Endothelial cell of umbilical vein (primary cell): ENCODE measurements around the gene ARFGAP3. TPM values are rescaled to one million over a fixed set of nuclear protein-coding genes. Genes with fewer than 3 reads are reported as not detected.

Experiments
- BruUV-seq: library from RNA; stranded (reverse); fragments of 400-500 nt; replicated peaks from 2 replicates; lab custom pipeline; 2021; lab: Mats Ljungman, UMichigan
- CTCF ChIA-PET: fragments of 300-600, 350-600 bp; sonication (Branson Sonifier 250); formaldehyde crosslinking; loops from one replicate; lab custom pipeline; 2021; ENCODE audit warnings: antibody characterized with exemption, inconsistent platforms; lab: Charles Lee
- POLR2A ChIA-PET: fragments of 300-600, 350-600 bp; sonication (Branson Sonifier 250); formaldehyde crosslinking; loops from one replicate; lab custom pipeline; 2021; ENCODE audit warnings: antibody characterized with exemption, inconsistent platforms; lab: Charles Lee
- DNase-seq: peaks from one replicate; pipeline ENCODE4 v3.0.0-alpha.2; 2011; ENCODE audit warnings: low read depth, low spot score
- FAIRE-seq: peaks from 2 replicates; lab custom pipeline; 2011; peaks lifted over from hg19 to GRCh38; lab: Jason Lieb, UNC
- H2AFZ ChIP-seq: 2 replicates; pipeline ENCODE4 v1.6.0; 2012; ENCODE audit warnings: low read depth, low read length, control low read depth, inconsistent platforms
- H3K27ac ChIP-seq: 2 replicates; pipeline ENCODE4 v1.5.1; 2011; ENCODE audit warnings: low read depth, mild to moderate bottlenecking, control low read depth, low read length, moderate library complexity; ENCODE audit not compliant: insufficient read depth
- H3K27me3 ChIP-seq, 2 experiments: 2 replicates each; pipeline versions ENCODE4 v1.6.0 to v1.6.1; 2011; ENCODE audit warnings: low read length in 2 of 2, mixed read lengths in 1 of 2; ENCODE audit not compliant: control insufficient read depth in 2 of 2, insufficient read depth in 2 of 2
- H3K36me3 ChIP-seq, 2 experiments: 2 replicates in 1 of 2; 3 replicates in 1 of 2; pipeline ENCODE4 v1.5.1; 2011; ENCODE audit warnings: low read length in 2 of 2, mild to moderate bottlenecking in 1 of 2, moderate library complexity in 1 of 2; ENCODE audit not compliant: control insufficient read depth in 2 of 2, insufficient read depth in 2 of 2; ENCODE audit errors: extremely low read depth in 1 of 2
- H3K4me1 ChIP-seq: 3 replicates; pipeline ENCODE4 v1.5.1; 2011; ENCODE audit warnings: mild to moderate bottlenecking, low read length; ENCODE audit not compliant: control insufficient read depth, insufficient read depth; ENCODE audit errors: extremely low read depth
- H3K4me2 ChIP-seq: 2 replicates; pipeline ENCODE4 v1.6.1; 2011; ENCODE audit warnings: low read length, control low read depth, mixed read lengths; ENCODE audit not compliant: insufficient read depth
- H3K4me3 ChIP-seq, 3 experiments: fragments of 200-600 bp in 1 of 3; sonication (generic), shearing (Covaris generic) in 1 of 3; replicated peaks in 1 of 3; 2 replicates each; pipeline ENCODE4 v1.5.1; 2011 to 2016; ENCODE audit warnings: control low read depth in 3 of 3, low read length in 3 of 3, mild to moderate bottlenecking in 2 of 3, inconsistent platforms in 1 of 3, low read depth in 1 of 3, moderate library complexity in 1 of 3; ENCODE audit not compliant: insufficient read depth in 1 of 3
- H3K79me2 ChIP-seq: 2 replicates; pipeline ENCODE4 v1.6.0; 2012; ENCODE audit warnings: low read length, inconsistent platforms; ENCODE audit not compliant: control insufficient read depth, insufficient read depth
- H3K9ac ChIP-seq: replicated peaks from 2 replicates; pipeline ENCODE3; 2011; ENCODE audit warnings: low read length, control low read depth; ENCODE audit not compliant: insufficient read depth; ENCODE audit errors: extremely low read depth
- H3K9me1 ChIP-seq: replicated peaks from 3 replicates; pipeline ENCODE4 v1.6.0; 2011; ENCODE audit warnings: mild to moderate bottlenecking, low read length; ENCODE audit not compliant: control insufficient read depth, insufficient read depth; ENCODE audit errors: extremely low read depth
- H3K9me3 ChIP-seq: replicated peaks from 2 replicates; pipeline ENCODE4 v1.5.1; 2012; ENCODE audit warnings: low read length, inconsistent platforms; ENCODE audit not compliant: control insufficient read depth, insufficient read depth
- H4K20me1 ChIP-seq: replicated peaks from 2 replicates; pipeline ENCODE3; 2011; ENCODE audit warnings: mild to moderate bottlenecking, low read length; ENCODE audit not compliant: control insufficient read depth, insufficient read depth; ENCODE audit errors: extremely low read depth
- EZH2 ChIP-seq: IDR thresholded peaks from 2 replicates; pipeline ENCODE4 v1.6.1; 2012; ENCODE audit warnings: borderline replicate concordance, low read depth, mild to moderate bottlenecking, moderate library complexity, low read length, inconsistent platforms; ENCODE audit not compliant: severe bottlenecking
- FOS ChIP-seq: IDR thresholded peaks from 2 replicates; pipeline ENCODE4 v1.6.1; 2011; ENCODE audit warnings: mild to moderate bottlenecking, low read length, moderate library complexity, borderline replicate concordance; ENCODE audit not compliant: insufficient read depth
- GATA2 ChIP-seq: IDR thresholded peaks from 2 replicates; pipeline ENCODE4 v1.7.0; 2011; ENCODE audit warnings: low read depth, mild to moderate bottlenecking, moderate library complexity, mixed read lengths, low read length; ENCODE audit not compliant: insufficient read length, insufficient read depth
- JUN ChIP-seq: IDR thresholded peaks from 2 replicates; pipeline ENCODE4 v1.6.1; 2011; ENCODE audit warnings: borderline replicate concordance, low read depth; ENCODE audit not compliant: insufficient read length, insufficient read depth
- POLR2A ChIP-seq: IDR thresholded peaks from 2 replicates; pipeline ENCODE4 v1.6.1; 2012; ENCODE audit warnings: low read depth, mild to moderate bottlenecking, control low read depth, low read length
- dilution Hi-C: fragments of 300-500 bp; cut with MboI; formaldehyde crosslinking; loops from one replicate; pipeline ENCODE4 v1.15.0; 2019; ENCODE audit warnings: low sequenced_read_pairs; ENCODE audit not compliant: extremely low pct_ligation_motif_present
- intact Hi-C: fragments of 100-400 bp; cut with micrococcal nuclease; formaldehyde crosslinking; loops from one replicate; pipeline ENCODE4 v1.10.0; 2022
- polyA plus RNA-seq, 4 experiments: library from polyadenylated mRNA; depleted of rRNA in 3 of 4; stranded (reverse) in 3 of 4; unstranded in 1 of 4; fragments of >200 nt; gene quantifications; 2 replicates each; pipeline versions ENCODE4 v1.2.1 to v1.2.3, GENCODE V29; 2011 to 2012; ENCODE audit warnings: missing spikeins in 1 of 4
- total RNA-seq: library from RNA; stranded (reverse); gene quantifications from 2 replicates; pipeline ENCODE4 v1.2.3, GENCODE V29; 2021

The ARFGAP3 gene
- total and polyA plus RNA-seq, 2 donors (not counting 3 experiments of a cell fraction or from before 2014, with no cell fraction given), result 29.1 to 33.4 TPM

DNA sequence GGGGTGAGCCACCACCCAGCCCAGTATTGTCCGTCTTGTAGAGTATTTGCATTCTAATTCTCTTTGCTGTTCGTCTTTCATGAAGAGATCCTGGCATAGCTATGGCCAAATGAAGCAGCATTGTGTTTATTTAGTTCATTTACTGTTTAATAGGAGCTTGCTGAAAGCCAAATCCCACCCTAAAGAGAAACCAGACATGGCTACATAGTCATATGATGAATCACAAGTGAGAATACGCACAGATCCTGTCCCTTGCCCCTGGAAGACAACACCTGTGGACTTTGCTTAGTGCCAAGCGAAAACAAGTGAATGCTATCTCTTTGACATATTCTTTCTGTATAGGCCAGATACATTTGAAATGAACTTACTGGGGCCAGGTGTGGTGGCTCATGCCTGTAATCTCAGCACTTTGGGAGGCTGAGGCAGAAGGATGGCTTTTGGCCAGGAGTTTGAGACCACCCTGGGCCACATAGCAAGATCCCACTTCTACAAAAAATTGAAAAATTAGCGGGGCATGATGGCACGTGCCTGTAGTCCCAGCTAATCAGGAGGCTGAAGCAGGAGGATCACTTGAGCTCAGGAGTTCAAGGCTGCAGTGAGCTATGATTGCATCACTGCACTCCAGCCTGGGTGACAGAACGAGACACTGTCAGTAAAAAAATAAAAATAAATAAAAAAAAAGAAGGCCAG is 5.1 kb upstream of the ARFGAP3 start:
- H3K9me3 ChIP-seq, result no peaks in the 10 kb centered on the region
- H3K27ac ChIP-seq, result no peak overlapping the region
- H3K27me3 ChIP-seq, result no peaks in the 10 kb centered on the region
- CTCF ChIA-PET, result no interaction called here
- no peaks in the 10 kb centered on the region for H3K79me2 ChIP-seq
- no peak for TF ChIP-seq GATA2
- no peak for FAIRE-seq
- no peak overlapping the region for H3K4me2 ChIP-seq
- intact Hi-C loops, result no loop called here
- DNase-seq, result no peak
- dilution Hi-C loops, result no loop called here
- no peak overlapping the region for H2AFZ ChIP-seq
- no peaks in the 10 kb centered on the region for H3K9me1 ChIP-seq
- no peaks in the 10 kb centered on the region for H4K20me1 ChIP-seq
- H3K36me3 ChIP-seq, result no peaks in the 10 kb centered on the region
- H3K9ac ChIP-seq, result no peak overlapping the region
- POLR2A ChIA-PET, result no interaction called here
- no peaks in the 10 kb centered on the region for H3K4me1 ChIP-seq
- no TSS peak for BruUV-seq
- H3K4me3 ChIP-seq, result no peak overlapping the region

DNA sequence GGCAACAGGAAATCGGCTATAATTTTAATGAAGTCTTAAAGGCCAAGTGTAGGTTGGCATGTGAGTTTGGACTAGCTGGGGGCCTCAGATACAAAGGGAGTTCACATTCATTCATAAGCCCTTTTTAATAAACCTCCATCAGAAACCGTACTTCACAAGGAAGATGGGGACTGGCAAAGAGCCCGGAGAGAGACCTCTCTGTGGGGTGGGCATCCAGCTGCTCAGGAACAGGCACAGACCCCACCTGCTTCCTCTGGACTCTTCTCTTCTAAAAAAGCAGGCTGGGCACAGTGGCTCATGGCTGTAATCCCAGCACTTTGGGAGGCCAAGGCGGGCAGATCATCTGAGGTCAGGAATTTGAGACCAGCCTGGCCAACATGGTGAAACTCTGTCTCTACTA is 3.9 kb upstream of the ARFGAP3 start:
- ChIA-PET CTCF (no interaction called here), POLR2A (no interaction called here)
- DNase-seq, result no peak
- no peaks in the 10 kb centered on the region for H3K9me3 ChIP-seq
- H3K4me2 ChIP-seq, result no peak overlapping the region
- peaks cover 1% of the 10 kb centered on the region for H3K4me1 ChIP-seq
- no peak overlapping the region for H3K4me3 ChIP-seq
- intact Hi-C loops (no loop called here), dilution Hi-C loops (no loop called here)
- no TSS peak for BruUV-seq
- H2AFZ ChIP-seq, result no peak overlapping the region
- H3K27me3 ChIP-seq, result no peaks in the 10 kb centered on the region
- peaks cover 3% of the 10 kb centered on the region for H3K79me2 ChIP-seq
- no peaks in the 10 kb centered on the region for H4K20me1 ChIP-seq
- no peak for TF ChIP-seq JUN
- no peak for TF ChIP-seq EZH2
- TF ChIP-seq GATA2, result no peak
- TF ChIP-seq POLR2A, result no peak
- TF ChIP-seq FOS, result no peak
- no peak overlapping the region for H3K9ac ChIP-seq
- H3K27ac ChIP-seq, result no peak overlapping the region
- H3K36me3 ChIP-seq, result no peaks in the 10 kb centered on the region
- FAIRE-seq, result no peak
- H3K9me1 ChIP-seq, result no peaks in the 10 kb centered on the region
